Panc1 (cell line): ENCODE measurements around the gene LRRC23. TPM values are rescaled to one million over a fixed set of nuclear protein-coding genes. Genes with fewer than 3 reads are reported as not detected.

ENCODE experiments used
- ATAC-seq: fragments of 200-7000 bp; cut with Tn5 transposase; 2 replicates; pipeline ENCODE4 v1.9.1; 2020; ENCODE audit warnings: mild to moderate bottlenecking, moderate library complexity
- BruUV-seq: library from RNA; stranded (reverse); fragments of 400-500 nt; replicated peaks from 2 replicates; lab custom pipeline; 2021; lab: Mats Ljungman, UMichigan
- CTCF ChIA-PET: fragments of 300-600 bp; sonication (Branson Sonifier 250); formaldehyde crosslinking; loops from one replicate; lab custom pipeline; 2022; ENCODE audit warnings: antibody characterized with exemption; lab: Charles Lee
- POLR2A ChIA-PET: fragments of 300-600 bp; sonication (Branson Sonifier 250); formaldehyde crosslinking; loops from one replicate; lab custom pipeline; 2022; ENCODE audit warnings: antibody characterized with exemption; lab: Charles Lee
- DNase-seq: peaks from one replicate; pipeline ENCODE4 v3.0.0-alpha.2; 2010; ENCODE audit warnings: low read depth, low spot score
- H3K27ac ChIP-seq: 2 replicates; pipeline ENCODE4 v1.5.1; 2011; ENCODE audit warnings: mild to moderate bottlenecking, low read length, inconsistent platforms
- H3K27me3 ChIP-seq: fragments of 200-500 bp; sonication (Bioruptor generic); 2 replicates; pipeline ENCODE4 v1.6.0; 2014; ENCODE audit warnings: low read length, inconsistent platforms; ENCODE audit not compliant: control insufficient read depth, insufficient read depth
- H3K36me3 ChIP-seq: fragments of 200-500 bp; sonication (Bioruptor generic); 2 replicates; pipeline ENCODE4 v1.5.1; 2014; ENCODE audit warnings: inconsistent platforms, mild to moderate bottlenecking, low read length, moderate library complexity; ENCODE audit not compliant: control insufficient read depth, insufficient read depth
- H3K4me1 ChIP-seq: 2 replicates; pipeline ENCODE4 v1.5.1; 2011; ENCODE audit warnings: inconsistent platforms, mild to moderate bottlenecking, low read length, moderate library complexity; ENCODE audit not compliant: control insufficient read depth, insufficient read depth
- H3K4me3 ChIP-seq, 2 experiments: 2 replicates each; pipeline ENCODE4 v1.5.1; 2011 to 2012; ENCODE audit warnings: low read depth in 2 of 2, low read length in 2 of 2, mild to moderate bottlenecking in 2 of 2, inconsistent platforms in 1 of 2, moderate library complexity in 1 of 2
- H3K9me3 ChIP-seq: fragments of 200-500 bp; sonication (Bioruptor generic); 2 replicates; pipeline ENCODE4 v1.5.1; 2014; ENCODE audit warnings: low read depth, mild to moderate bottlenecking, inconsistent platforms, low read length, moderate library complexity; ENCODE audit not compliant: control insufficient read depth, insufficient read depth
- POLR2AphosphoS5 ChIP-seq: IDR thresholded peaks from 2 replicates; pipeline ENCODE4 v1.6.1; 2012; ENCODE audit warnings: mild to moderate bottlenecking, low read depth, low read length, moderate library complexity
- REST ChIP-seq, 2 experiments: IDR thresholded peaks; 2 replicates each; pipeline ENCODE4 v1.6.1; 2011 to 2012; ENCODE audit warnings: low read depth in 2 of 2, control low read depth in 1 of 2, low read length in 1 of 2, mild to moderate bottlenecking in 1 of 2, moderate library complexity in 1 of 2; ENCODE audit not compliant: insufficient read depth in 1 of 2
- SIN3A ChIP-seq: IDR thresholded peaks from 2 replicates; pipeline ENCODE4 v1.6.1; 2012; ENCODE audit warnings: low read depth, mild to moderate bottlenecking, low read length, moderate library complexity, borderline replicate concordance; ENCODE audit not compliant: insufficient read depth
- TCF7L2 ChIP-seq: IDR thresholded peaks from 2 replicates; pipeline ENCODE4 v1.6.1; 2011; ENCODE audit warnings: mild to moderate bottlenecking, low read depth, low read length, inconsistent platforms
- in situ Hi-C: cut with HindIII; loops from 2 replicates; pipeline ENCODE4 v1.10.0; 2016; ENCODE audit warnings: low sequenced_read_pairs, low pct_unique_long_range_greater_than_20kb
- intact Hi-C: fragments of 100-400 bp; cut with micrococcal nuclease; formaldehyde crosslinking; loops from one replicate; pipeline ENCODE4 v1.10.0; 2022; ENCODE audit not compliant: unreplicated experiment
- total RNA-seq: library from RNA; stranded (reverse); gene quantifications from one replicate; pipeline ENCODE4 v1.2.1, GENCODE V29; 2021; ENCODE audit not compliant: unreplicated experiment
- TF ChIP-seq, protein P1 (sequence below): fragments of 450-650 bp; IDR thresholded peaks from 2 replicates; pipeline ENCODE4 v1.5.1; 2017; ENCODE audit warnings: mild to moderate bottlenecking

LRRC23 gene
- total RNA-seq, 1 experiment from 2014 or later = 6.5 TPM

GRCh38 chr12:6925540-6926279, 21.1 kb downstream of the LRRC23 start:
- Histone ChIP-seq H3K4me3 (peak overlapping the region; percentile 56 to 57), H3K36me3 (no peaks in the 10 kb centered on the region; the same call in 1 of the 2 replicates), H3K27ac (peak overlapping the region; percentile 96), H3K9me3 (no peaks in the 10 kb centered on the region), H3K4me1 (peaks cover 30% of the 10 kb centered on the region), H3K27me3 (no peaks in the 10 kb centered on the region)
- ATAC-seq (peak; percentile 67), DNase-seq (peak; percentile 46)
- no peak for TF ChIP-seq TCF7L2
- no peak for TF ChIP-seq SIN3A
- no peak for TF ChIP-seq REST (IDR thresholded peaks at IDR 0.05; ENCODE audit: insufficient read depth in 1 of 2, low read depth in 2 of 2, low read length in 1 of 2)
- TF ChIP-seq, protein P1, sequence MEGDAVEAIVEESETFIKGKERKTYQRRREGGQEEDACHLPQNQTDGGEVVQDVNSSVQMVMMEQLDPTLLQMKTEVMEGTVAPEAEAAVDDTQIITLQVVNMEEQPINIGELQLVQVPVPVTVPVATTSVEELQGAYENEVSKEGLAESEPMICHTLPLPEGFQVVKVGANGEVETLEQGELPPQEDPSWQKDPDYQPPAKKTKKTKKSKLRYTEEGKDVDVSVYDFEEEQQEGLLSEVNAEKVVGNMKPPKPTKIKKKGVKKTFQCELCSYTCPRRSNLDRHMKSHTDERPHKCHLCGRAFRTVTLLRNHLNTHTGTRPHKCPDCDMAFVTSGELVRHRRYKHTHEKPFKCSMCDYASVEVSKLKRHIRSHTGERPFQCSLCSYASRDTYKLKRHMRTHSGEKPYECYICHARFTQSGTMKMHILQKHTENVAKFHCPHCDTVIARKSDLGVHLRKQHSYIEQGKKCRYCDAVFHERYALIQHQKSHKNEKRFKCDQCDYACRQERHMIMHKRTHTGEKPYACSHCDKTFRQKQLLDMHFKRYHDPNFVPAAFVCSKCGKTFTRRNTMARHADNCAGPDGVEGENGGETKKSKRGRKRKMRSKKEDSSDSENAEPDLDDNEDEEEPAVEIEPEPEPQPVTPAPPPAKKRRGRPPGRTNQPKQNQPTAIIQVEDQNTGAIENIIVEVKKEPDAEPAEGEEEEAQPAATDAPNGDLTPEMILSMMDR = no peak
- TF ChIP-seq POLR2AphosphoS5 = no peak; the same call in none of the 2 replicates
- ChIA-PET POLR2A (interaction anchor here (0.6 to 1.3 kb wide), 3 partner anchors 12 to 236 kb away, joined by 3 to 9 read pairs (median 4); partner anchors contain the start of genes C12orf57 and RNU7-1), CTCF (interaction anchor here (0.6 to 1.1 kb wide), 4 partner anchors 11 to 19 kb away, joined by 3 to 4 read pairs (median 3); no protein-coding TSS in a partner anchor)
- no TSS peak for BruUV-seq
- in situ Hi-C loops (no loop called here), intact Hi-C loops (no loop called here)

DNA sequence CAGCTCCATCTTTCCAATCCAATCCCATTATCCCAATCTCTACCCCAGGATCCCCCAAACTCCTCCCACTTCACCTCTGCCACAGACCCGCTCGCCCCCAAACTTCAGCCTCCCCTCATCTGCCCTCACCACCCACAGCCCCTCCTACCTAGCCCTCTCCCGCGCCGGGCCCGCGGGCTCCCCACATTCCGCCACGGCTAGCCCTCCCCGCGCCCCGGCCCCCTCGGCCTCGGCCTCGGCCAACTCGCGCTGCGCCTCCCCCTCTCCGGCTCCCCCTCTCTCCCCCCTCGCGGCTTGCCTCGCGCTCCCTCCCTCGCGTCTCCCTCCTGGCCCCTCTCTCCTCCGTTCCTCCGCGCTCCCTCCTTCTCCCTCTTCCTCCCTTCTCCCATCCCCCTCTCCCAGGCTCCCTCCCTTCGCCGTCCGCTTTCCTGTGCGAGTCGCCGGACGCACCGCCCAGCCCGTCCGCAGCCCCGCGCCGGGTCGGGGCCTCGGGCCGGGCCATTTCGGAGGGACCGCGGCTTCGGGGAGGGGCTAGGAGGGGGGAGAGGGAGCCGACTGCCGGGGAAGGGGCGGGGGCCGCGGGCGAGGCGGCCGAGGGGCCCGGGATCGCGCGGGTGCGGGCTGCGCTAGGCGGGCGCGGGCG, 22.9 kb downstream of the LRRC23 start, which contains the start of gene ATN1:
ATN1 (plus strand) TSS at position 581 of the 643 bp plus-strand sequence. CDS start 6,043 bp downstream, outside the sequence.
- ATAC-seq (peak; percentile 40), DNase-seq (no peak)
- H3K36me3 ChIP-seq = no peaks in the 10 kb centered on the region; the same call in none of the 2 replicates
- intact Hi-C loops (no loop called here), in situ Hi-C loops (no loop called here)
- H3K4me3 ChIP-seq = peak within 1 kb of the TSS; percentile 73 to 83
- TF ChIP-seq REST (IDR thresholded peaks at IDR 0.05; ENCODE audit: insufficient read depth in 1 of 2, low read depth in 2 of 2, low read length in 1 of 2) = no peak
- TF ChIP-seq POLR2AphosphoS5 = 0 out of 2 replicates have a peak, but pooled peaks have one; percentile 32
- ChIA-PET POLR2A (no interaction called here), CTCF (interaction anchor here (0.6 kb wide), 1 partner anchor 53 kb away, joined by 6 read pairs; no protein-coding TSS in a partner anchor)
- H3K9me3 ChIP-seq = no peaks in the 10 kb centered on the region
- H3K4me1 ChIP-seq = peaks cover 36% of the 10 kb centered on the region
- BruUV-seq = no TSS peak
- peak within 1 kb of the TSS; percentile 96 for H3K27ac ChIP-seq
- no peaks in the 10 kb centered on the region for H3K27me3 ChIP-seq
